SIG-M5 (cell line): ENCODE results near the gene NDUFAF2.
"Not testable (repeated sequence)": the region's sequence is repeated elsewhere in the genome, so short reads cannot be mapped to it uniquely, and the experiment has no call there.

Experiments used
- DNase-seq: peaks from one replicate; lab custom pipeline; 2025; lab: John Stamatoyannopoulos, UW

Gene NDUFAF2

GRCh38 chr5:61178702-61179101, 233.7 kb downstream of the NDUFAF2 start:
- DNase-seq = no peak

- no peak for DNase-seq
Observed at GRCh38 chr5:61180886-61181285, 235.9 kb downstream of the NDUFAF2 start.

- no peak for DNase-seq
Observed at GRCh38 chr5:61182449-61182848, 237.4 kb downstream of the NDUFAF2 start.

GRCh38 chr5:61183538-61183937, 238.5 kb downstream of the NDUFAF2 start:
- no peak for DNase-seq

- DNase-seq = no peak
Observed at GRCh38 chr5:61184708-61185107, 239.7 kb downstream of the NDUFAF2 start.

GRCh38 chr5:61186634-61187033, 241.6 kb downstream of the NDUFAF2 start:
- DNase-seq = no peak

GRCh38 chr5:61187352-61187751, 242.3 kb downstream of the NDUFAF2 start:
- DNase-seq = not testable (repeated sequence)

- DNase-seq = not testable (repeated sequence)
Observed at GRCh38 chr5:61187826-61188225, 242.8 kb downstream of the NDUFAF2 start.

- DNase-seq = no peak
Observed at GRCh38 chr5:61198606-61199005, 253.6 kb downstream of the NDUFAF2 start.

- DNase-seq = no peak
Observed at GRCh38 chr5:61200582-61201155, 255.7 kb downstream of the NDUFAF2 start.

- DNase-seq = no peak
Observed at GRCh38 chr5:61202213-61202612, 257.2 kb downstream of the NDUFAF2 start.
